Measurements from ENCODE around the gene UGT1A8. TPM values are rescaled to one million over a fixed set of nuclear protein-coding genes. Genes with fewer than 3 reads are reported as not detected.
"Not testable (repeated sequence)": the region's sequence is repeated elsewhere in the genome, so short reads cannot be mapped to it uniquely, and the experiment has no call there.

UGT1A8 gene
- total RNA-seq, 1 donor from 2014 or later = not detected

DNA sequence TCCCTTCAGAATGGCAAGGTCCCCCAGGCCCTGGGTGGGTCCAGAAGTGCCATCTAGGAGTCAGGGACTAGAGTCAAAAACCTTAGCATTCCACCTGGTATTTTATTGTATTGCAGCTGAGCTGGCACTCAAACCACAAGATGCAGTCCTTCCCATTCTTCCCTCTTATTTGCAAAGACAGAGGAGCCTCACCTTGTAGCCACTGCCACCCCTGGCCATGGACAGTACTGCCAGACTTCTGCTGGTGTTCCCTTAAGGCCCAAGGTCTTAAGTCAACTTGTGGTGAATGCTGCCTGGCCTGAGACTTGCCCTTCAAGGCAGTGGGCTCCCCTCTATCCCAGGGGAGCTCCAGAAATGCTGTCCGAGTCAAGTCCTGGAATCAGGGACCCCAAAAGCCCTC, 25.7 kb downstream of the UGT1A8 start:
- intact Hi-C loops (cut with micrococcal nuclease) = no loop called here
- H3K27ac Mint-ChIP-seq = no peak overlapping the region
- no peak overlapping the region for H3K4me3 Mint-ChIP-seq
- no peaks in the 10 kb centered on the region for H3K36me3 Mint-ChIP-seq (ENCODE audit: low read depth)
- peaks cover 9% of the 10 kb centered on the region for H3K4me1 Mint-ChIP-seq
- peaks cover 22% of the 10 kb centered on the region for H3K9me3 Mint-ChIP-seq
- no peak for TF ChIP-seq CTCF (IDR thresholded peaks at IDR 0.05)
- POLR2A ChIA-PET = no interaction called here
- ATAC-seq (ENCODE audit: low read depth) (no peak), DNase-seq (no peak)
- CTCF ChIA-PET = no interaction called here
- peaks cover 4% of the 10 kb centered on the region for H3K27me3 Mint-ChIP-seq

- H3K27ac Mint-ChIP-seq; H3K4me3 Mint-ChIP-seq; POLR2A ChIA-PET; intact Hi-C loops (cut with micrococcal nuclease); H3K36me3 Mint-ChIP-seq (ENCODE audit: low read depth); H3K4me1 Mint-ChIP-seq; ATAC-seq (ENCODE audit: low read depth); CTCF ChIA-PET; DNase-seq: not testable (repeated sequence)
- H3K9me3 Mint-ChIP-seq = peaks cover 22% of the 10 kb centered on the region
- H3K27me3 Mint-ChIP-seq = peaks cover 12% of the 10 kb centered on the region
Measured at GRCh38 chr2:233646033-233646432, 28.6 kb downstream of the UGT1A8 start.

GRCh38 chr2:233650981-233651380, 33.5 kb downstream of the UGT1A8 start:
- no peak for DNase-seq
- Mint-ChIP-seq H3K36me3 (ENCODE audit: low read depth) (no peaks in the 10 kb centered on the region), H3K27ac (no peak overlapping the region), H3K4me1 (no peaks in the 10 kb centered on the region), H3K27me3 (peaks cover 23% of the 10 kb centered on the region), H3K4me3 (no peak overlapping the region), H3K9me3 (peaks cover 13% of the 10 kb centered on the region)
- ChIA-PET POLR2A (no interaction called here), CTCF (no interaction called here)
- no peak for TF ChIP-seq CTCF (IDR thresholded peaks at IDR 0.05)
- intact Hi-C loops (cut with micrococcal nuclease) = no loop called here
- ATAC-seq (ENCODE audit: low read depth) = no peak

DNA sequence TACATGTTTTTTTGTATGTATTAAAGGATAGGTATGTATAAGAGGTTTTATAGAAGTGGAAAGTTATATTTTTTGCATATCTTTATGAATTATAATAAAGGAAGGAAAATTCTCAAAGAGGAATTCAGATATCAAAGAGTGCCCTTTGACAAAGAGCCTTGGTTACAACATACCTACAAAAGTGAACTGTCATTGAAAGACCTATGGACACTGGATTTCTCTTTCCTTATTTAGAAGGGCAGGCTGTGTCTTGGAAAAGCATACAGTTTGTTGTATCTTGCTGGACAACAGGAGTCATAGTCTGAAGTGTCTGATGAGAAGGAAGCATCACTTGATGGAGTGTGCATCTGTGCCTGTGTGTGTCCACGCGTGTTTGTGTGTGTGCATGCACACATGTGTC, 34.0 kb downstream of the UGT1A8 start:
- Mint-ChIP-seq H3K9me3 (peaks cover 12% of the 10 kb centered on the region), H3K27me3 (peaks cover 23% of the 10 kb centered on the region), H3K4me1 (no peaks in the 10 kb centered on the region), H3K36me3 (ENCODE audit: low read depth) (no peaks in the 10 kb centered on the region), H3K27ac (no peak overlapping the region), H3K4me3 (no peak overlapping the region)
- DNase-seq (no peak), ATAC-seq (ENCODE audit: low read depth) (no peak)
- ChIA-PET CTCF (no interaction called here), POLR2A (no interaction called here)
- TF ChIP-seq CTCF (IDR thresholded peaks at IDR 0.05) = no peak
- intact Hi-C loops (cut with micrococcal nuclease) = no loop called here

- Mint-ChIP-seq H3K27me3 (peaks cover 34% of the 10 kb centered on the region), H3K4me1 (no peaks in the 10 kb centered on the region), H3K36me3 (ENCODE audit: low read depth) (no peaks in the 10 kb centered on the region), H3K4me3 (no peak overlapping the region), H3K27ac (no peak overlapping the region), H3K9me3 (no peaks in the 10 kb centered on the region)
- TF ChIP-seq CTCF (IDR thresholded peaks at IDR 0.05) = no peak
- ChIA-PET CTCF (no interaction called here), POLR2A (no interaction called here)
- DNase-seq = no peak
- intact Hi-C loops (cut with micrococcal nuclease) = no loop called here
- ATAC-seq (ENCODE audit: low read depth) = no peak
Measured at GRCh38 chr2:233654501-233654900, 37.1 kb downstream of the UGT1A8 start.

GRCh38 chr2:233655043-233655442, 37.6 kb downstream of the UGT1A8 start:
- Mint-ChIP-seq H3K27ac (no peak overlapping the region), H3K27me3 (peaks cover 38% of the 10 kb centered on the region), H3K4me1 (no peaks in the 10 kb centered on the region), H3K9me3 (no peaks in the 10 kb centered on the region), H3K36me3 (ENCODE audit: low read depth) (no peaks in the 10 kb centered on the region), H3K4me3 (no peak overlapping the region)
- TF ChIP-seq CTCF (IDR thresholded peaks at IDR 0.05) = no peak
- ChIA-PET POLR2A (no interaction called here), CTCF (no interaction called here)
- ATAC-seq (ENCODE audit: low read depth) (no peak), DNase-seq (no peak)
- intact Hi-C loops (cut with micrococcal nuclease) = no loop called here

- DNase-seq, POLR2A ChIA-PET: not testable (repeated sequence)
Measured at GRCh38 chr2:233655943-233656342, 38.5 kb downstream of the UGT1A8 start.

More at GRCh38 chr2:233655943-233656342, 38.5 kb downstream of the UGT1A8 start:
- CTCF ChIA-PET; H3K9me3 Mint-ChIP-seq; H3K4me3 Mint-ChIP-seq; ATAC-seq (ENCODE audit: low read depth); H3K4me1 Mint-ChIP-seq; H3K36me3 Mint-ChIP-seq (ENCODE audit: low read depth); H3K27ac Mint-ChIP-seq; intact Hi-C loops (cut with micrococcal nuclease): not testable (repeated sequence)
- peaks cover 38% of the 10 kb centered on the region for H3K27me3 Mint-ChIP-seq

Data from activated B cell treated with CpG ODN at 0.5 μM for 24 hours (primary cell).